Keratinocyte (primary cell): ENCODE measurements around the gene WDR49.

Source experiments
- EZH2 ChIP-seq: IDR thresholded peaks from one replicate; pipeline ENCODE4 v1.6.1; 2012; ENCODE audit warnings: inconsistent platforms, mild to moderate bottlenecking, low read length, moderate library complexity
- TF ChIP-seq, protein P1 (sequence below), 3 experiments: IDR thresholded peaks in 1 of 3; conservative IDR thresholded peaks in 1 of 3; optimal IDR thresholded peaks in 1 of 3; 2 replicates in 2 of 3; 3 replicates in 1 of 3; pipeline versions ENCODE3 to v1.5.1; 2011; ENCODE audit warnings: low read length in 3 of 3, mild to moderate bottlenecking in 3 of 3, moderate library complexity in 2 of 3, control low read depth in 1 of 3, inconsistent platforms in 1 of 3; ENCODE audit not compliant: insufficient read depth in 2 of 3; ENCODE audit errors: extremely low read depth in 1 of 3

DNA sequence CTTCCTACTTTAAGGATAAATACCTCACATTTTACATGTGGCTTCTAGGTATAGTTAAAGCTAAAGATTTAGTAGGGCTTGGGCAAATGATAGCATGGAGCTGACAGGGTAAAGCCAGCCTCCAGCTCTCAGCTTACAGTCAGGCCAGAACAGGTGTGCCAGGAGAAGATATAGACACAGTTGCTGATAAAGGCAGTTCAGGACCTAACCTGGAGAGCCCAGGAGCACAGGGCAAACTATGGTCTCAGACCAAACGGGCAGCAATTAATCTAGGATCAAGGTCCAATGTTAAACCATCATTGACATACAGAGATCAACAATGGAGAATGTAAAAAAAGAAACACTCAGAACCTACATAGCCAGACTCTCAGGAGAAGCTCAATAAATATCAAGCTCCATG is 4.0 kb downstream of the WDR49 start:
- TF ChIP-seq, protein P1, sequence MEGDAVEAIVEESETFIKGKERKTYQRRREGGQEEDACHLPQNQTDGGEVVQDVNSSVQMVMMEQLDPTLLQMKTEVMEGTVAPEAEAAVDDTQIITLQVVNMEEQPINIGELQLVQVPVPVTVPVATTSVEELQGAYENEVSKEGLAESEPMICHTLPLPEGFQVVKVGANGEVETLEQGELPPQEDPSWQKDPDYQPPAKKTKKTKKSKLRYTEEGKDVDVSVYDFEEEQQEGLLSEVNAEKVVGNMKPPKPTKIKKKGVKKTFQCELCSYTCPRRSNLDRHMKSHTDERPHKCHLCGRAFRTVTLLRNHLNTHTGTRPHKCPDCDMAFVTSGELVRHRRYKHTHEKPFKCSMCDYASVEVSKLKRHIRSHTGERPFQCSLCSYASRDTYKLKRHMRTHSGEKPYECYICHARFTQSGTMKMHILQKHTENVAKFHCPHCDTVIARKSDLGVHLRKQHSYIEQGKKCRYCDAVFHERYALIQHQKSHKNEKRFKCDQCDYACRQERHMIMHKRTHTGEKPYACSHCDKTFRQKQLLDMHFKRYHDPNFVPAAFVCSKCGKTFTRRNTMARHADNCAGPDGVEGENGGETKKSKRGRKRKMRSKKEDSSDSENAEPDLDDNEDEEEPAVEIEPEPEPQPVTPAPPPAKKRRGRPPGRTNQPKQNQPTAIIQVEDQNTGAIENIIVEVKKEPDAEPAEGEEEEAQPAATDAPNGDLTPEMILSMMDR (optimal IDR thresholded peaks at IDR 0.05 in 1 of 3, IDR thresholded peaks at IDR 0.05 in 1 of 3, conservative IDR thresholded peaks at IDR 0.05 in 1 of 3; ENCODE audit: extremely low read depth in 1 of 3, insufficient read depth in 2 of 3, low read length in 3 of 3): no peak
- no peak for TF ChIP-seq EZH2
